GM21737 (cell line): ENCODE data around the gene CASZ1.

ENCODE experiments used
- ATAC-seq: cut with Tn5 transposase; IDR thresholded peaks from one replicate; pipeline ENCODE4 v1.9.1; 2021; ENCODE audit warnings: mild to moderate bottlenecking, moderate library complexity; ENCODE audit not compliant: unreplicated experiment

Gene CASZ1

DNA sequence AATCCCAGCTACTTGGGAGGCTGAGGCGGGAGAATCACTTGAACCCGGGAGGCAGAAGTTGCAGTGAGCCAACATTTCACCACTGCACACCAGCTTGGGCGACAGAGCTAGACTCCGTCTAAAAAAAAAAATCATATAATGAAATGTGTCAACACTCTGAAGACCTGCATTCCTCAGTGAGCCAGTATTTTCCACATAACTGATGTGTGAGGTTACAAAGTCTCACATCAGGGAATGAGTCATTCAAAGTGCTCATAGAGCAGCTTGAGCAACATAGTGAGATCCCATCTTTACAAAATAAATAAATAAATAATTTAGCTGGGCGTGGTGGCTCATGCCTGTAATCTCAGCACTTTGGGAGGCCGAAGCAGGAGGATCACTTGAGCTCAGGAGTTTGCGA, 65.5 kb downstream of the CASZ1 start:
- ATAC-seq: no peak

GRCh38 chr1:10728595-10729410, 67.6 kb downstream of the CASZ1 start:
- no peak for ATAC-seq

DNA sequence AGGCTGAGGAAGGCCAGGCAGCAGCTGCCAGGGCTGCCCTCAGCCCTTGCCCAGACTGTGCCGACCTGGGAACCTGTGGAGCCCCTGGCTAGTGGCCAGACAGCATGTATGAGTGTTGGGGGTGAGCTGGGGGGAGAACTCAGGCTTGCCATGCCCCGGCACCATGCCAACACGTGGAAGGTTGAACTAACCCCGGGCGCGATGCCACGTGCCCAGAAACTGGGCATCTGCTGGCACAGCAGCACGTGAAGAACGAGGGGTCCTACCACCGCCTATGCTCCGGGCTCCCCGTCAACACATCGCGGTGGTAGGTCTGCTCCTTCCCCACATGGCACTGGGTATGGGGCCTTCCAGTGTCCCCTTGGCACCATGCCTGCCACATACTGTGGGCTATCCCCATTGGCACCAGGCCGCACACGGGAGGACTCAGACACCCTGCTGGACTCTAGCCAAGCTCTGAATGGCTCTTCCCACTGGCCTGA, 68.7 kb downstream of the CASZ1 start:
- ATAC-seq: no peak

GRCh38 chr1:10726355-10726754, 70.1 kb downstream of the CASZ1 start:
- ATAC-seq: no peak

- ATAC-seq: no peak
These were observed 71.2 kb downstream of the CASZ1 start for GRCh38 chr1:10724948-10725847.

- no peak for ATAC-seq
These were observed 71.9 kb downstream of the CASZ1 start for GRCh38 chr1:10724511-10724910.

DNA sequence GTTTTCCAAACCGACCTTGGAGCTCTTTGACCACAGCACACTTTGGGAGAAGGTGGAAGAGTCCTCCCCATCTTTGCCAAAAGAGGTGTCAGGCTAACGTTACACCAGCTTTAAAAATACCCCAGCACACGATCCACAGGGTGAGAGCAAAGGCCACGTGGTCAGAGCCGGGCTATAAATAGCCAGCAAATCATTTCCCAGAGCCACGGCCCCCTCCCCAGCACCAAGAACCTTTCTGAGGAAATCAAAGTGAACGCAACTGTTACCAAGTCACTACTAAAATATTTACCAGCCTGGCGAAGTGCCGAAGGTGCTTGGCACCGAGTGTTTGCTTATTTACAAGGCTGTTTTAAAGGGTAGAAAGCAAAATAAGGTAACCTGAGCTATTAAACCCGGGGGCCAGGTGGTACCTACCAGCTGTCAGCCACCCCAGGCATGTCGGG, 72.4 kb downstream of the CASZ1 start:
- no peak for ATAC-seq

DNA sequence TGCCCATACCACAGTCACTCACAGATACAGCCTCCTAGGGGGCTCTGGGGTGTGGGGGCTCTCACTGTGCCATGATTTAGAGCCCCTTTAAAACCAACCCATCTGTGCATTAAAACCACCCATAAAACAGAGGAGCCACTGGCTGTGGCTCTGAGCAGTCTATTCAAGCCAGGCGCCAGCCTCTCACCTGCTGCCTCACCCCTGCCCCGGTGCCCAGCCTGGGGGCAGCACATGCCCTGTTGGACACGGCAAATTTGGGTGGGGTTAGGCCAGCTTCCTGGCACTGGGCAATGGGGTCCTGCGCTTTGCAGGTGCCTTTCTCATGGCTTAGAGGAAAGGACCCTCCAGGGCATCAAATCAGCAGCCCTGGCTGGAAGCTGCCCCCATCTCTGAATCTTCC, 73.1 kb downstream of the CASZ1 start:
- ATAC-seq: no peak

GRCh38 chr1:10722803-10723202, 73.6 kb downstream of the CASZ1 start:
- no peak for ATAC-seq

DNA sequence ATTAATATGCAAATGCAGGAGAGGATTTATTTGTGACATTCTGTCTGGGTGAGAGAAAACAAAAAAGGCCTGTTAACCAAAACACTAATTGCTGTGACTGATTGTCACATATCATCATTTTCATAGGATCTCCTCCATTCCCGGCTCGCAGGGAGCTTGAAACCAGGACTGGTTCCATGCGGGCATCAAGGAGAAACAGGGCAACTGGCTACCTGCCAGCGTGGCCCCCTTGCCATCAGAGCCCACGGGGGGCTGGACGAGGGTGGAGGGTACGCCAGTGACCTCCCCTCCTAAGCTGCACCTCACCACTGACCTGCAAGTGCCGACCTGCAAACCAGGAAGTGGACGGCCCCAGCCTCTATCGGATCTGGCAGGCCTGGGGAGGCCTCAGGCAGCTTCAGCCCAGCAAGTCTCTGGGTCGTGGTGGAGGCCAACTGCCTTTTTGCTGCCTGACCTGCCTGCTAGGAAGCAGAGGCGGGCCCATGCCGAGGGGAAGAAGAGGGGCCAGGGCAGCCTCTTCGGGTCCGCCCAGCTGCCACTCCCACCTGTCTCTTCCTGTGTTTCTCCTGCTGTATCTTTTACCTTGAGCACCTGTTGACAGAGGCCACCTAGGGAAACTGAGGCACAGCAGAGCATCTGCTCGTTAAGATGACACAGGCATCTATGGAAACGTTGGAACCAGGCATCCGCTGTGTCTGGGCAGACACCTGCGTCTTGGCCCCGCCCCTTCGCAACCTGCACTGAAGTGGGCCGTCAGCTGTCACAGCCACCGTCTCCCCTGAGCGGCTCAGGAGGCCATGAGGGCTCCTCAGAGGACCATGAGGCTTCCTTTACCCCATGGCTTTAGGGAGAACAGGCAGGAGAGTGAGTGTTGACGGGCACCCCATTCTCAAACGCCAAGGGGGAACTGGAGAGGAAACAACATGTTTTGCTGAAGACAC, 74.8 kb downstream of the CASZ1 start:
- ATAC-seq: no peak

GRCh38 chr1:10720635-10721034, 75.8 kb downstream of the CASZ1 start:
- ATAC-seq: no peak

DNA sequence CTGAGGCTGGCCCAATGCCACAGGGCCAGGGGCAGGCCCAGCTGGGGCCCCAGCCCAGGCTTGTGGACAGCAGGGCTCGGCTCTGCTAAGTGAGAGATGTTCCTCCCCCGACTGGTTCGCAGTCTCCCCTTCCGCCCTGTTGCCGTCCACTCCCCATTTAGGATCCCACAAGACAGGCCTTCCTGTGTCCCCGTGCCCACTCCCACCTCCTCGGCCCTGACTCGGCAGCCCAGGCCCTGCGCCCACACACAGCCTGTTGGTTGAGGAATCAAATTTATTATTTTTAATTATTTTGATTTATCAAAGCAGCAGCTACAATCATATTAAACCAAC, 78.4 kb downstream of the CASZ1 start:
- no peak for ATAC-seq

GRCh38 chr1:10717296-10718082, 79.0 kb downstream of the CASZ1 start:
- ATAC-seq: no peak

DNA sequence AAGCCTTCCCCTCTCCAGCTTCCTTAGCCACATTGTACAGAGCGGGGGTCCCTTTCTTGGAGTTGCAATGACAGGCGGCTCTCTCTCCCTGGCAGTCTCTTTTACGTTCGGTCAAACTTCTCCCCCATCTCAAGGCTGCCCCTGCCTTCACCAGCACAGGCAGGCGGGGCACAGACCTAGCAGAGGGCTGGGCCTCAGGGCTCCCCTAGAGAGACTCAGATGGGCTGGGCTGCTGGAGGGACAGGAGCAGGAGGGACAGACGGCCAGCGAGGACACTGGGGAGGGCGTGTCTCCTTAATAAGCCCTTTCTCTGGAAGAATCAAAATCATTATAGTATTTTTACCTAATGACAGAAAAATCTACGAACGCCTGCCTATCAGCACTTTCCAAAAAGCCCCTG, 79.6 kb downstream of the CASZ1 start:
- no peak for ATAC-seq

DNA sequence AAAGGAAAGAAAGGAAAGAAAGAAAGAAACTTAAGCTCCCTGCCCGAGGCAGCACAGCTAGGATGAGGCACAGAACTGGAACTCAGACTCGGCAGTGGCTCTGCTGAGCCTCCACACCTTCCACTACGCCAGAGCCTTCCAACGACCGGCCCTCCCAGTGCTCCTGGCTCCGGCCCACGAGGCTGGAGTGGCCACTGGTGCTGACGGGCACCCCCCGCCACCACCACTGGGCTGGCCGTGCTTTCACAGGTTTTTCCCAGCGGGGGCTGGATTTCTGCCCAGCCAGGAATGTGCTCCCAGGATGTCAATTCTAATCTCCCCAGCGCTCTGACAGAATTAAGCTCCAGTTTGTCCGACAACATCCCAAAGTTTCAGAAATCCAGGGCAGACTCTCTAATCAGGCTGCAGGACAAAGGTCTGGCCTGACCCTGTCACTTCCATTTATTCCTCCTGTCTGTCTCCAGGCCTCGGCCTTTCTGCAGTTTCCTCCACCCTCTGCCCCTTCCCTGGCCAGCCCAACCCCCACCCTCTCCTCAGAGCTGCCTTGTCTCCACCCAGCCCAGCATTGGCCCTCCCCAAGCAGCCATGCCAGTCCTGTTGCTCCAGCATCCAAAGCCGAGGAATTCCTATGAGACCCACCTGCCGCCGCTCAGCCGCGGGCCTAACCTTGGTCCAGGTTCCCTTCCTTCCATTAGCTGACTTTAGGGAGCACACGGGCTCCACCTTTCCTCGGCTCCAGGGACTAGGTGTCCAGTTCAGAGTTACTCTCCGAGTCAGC, 81.9 kb downstream of the CASZ1 start:
- ATAC-seq: no peak

- ATAC-seq: no peak
These were observed 82.8 kb downstream of the CASZ1 start for GRCh38 chr1:10713614-10714013.

DNA sequence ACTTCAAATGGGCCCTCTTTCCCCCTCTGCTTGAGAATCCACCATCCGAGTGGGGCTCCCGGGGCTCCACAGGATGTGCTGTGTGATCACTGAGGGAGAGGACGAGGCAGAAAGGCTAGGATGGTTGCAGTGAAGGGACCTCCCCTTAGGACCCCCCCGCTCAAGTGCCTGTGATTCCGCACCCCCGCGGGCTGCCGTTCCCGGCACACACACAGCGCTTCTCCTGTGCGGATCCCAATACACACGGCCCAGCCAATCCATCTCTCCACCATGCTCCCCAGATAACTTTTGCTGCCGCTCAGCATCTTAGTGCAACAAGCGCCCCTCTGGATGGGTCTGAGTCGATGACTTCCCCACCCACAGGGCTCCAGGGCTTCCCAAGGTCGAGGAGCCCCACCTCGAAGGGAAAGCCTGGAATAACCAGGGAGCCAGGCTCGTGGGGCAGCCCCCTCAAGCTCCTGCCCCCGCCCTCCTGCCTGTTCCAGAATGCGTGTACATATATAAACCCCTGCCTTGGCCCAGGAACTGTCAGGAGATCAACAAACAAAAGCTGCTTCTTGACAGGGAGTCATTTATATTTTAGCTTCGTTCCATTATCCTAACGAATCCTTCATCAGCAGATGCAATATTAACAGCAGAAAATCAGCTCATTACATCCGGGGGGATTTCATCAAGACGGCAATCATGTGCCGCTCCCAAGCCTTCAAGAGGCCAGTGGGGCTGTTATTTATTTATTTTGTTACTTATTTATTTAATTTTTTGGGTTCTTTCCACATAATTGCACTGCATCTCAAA, 83.7 kb downstream of the CASZ1 start:
- no peak for ATAC-seq

- ATAC-seq: no peak
These were observed 86.0 kb downstream of the CASZ1 start for GRCh38 chr1:10710489-10710888.

DNA sequence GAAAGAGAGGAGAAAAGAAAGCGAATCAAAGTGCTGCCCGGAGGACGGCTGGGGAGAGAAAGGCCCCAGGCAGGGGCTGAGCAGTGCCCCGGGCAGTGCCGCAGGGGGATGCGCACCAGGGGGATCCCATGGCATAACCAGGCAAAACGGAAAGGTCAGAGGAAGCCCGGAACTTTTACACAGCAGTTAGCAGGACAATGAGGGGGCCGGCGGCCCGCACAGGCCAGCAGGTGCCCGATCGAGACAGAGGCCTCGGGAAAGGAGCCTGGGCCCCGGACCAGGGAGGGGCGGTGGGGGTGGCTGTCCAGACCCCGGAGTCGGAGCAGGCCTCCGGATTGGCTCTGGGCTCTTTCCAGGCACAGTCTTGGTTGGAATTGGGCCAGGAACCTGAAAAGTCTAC, 86.8 kb downstream of the CASZ1 start:
- ATAC-seq: no peak
